Measurements from ENCODE around the gene PHLDA3. TPM values are rescaled to one million over a fixed set of nuclear protein-coding genes. Genes with fewer than 3 reads are reported as not detected.
"Not testable (repeated sequence)": the region's sequence is repeated elsewhere in the genome, so short reads cannot be mapped to it uniquely, and the experiment has no call there.

The PHLDA3 gene
- polyA plus RNA-seq, 3 donors from 2014 or later = 0.62 to 10.8 TPM; not detected in 1

- Mint-ChIP-seq H3K27ac (peak overlapping the region in 1 of 6 donors; percentile 53), H3K27me3 (ENCODE audit: low read depth in 3 of 3) (peaks cover 11 to 20% (median 15%) of the 10 kb centered on the region in 3 donors), H3K4me1 (peaks cover 7 to 27% of the 10 kb centered on the region in 2 donors), H3K9me3 (no peaks in the 10 kb centered on the region), H3K4me3 (no peak overlapping the region), H3K36me3 (no peaks in the 10 kb centered on the region)
- no peak for DNase-seq
Observed at GRCh38 chr1:201475915-201476669, 7.1 kb upstream of the PHLDA3 start.

- no peaks in the 10 kb centered on the region for H3K36me3 Mint-ChIP-seq
- H3K9me3 Mint-ChIP-seq = no peaks in the 10 kb centered on the region
- H3K4me1 Mint-ChIP-seq = peaks cover 2 to 21% of the 10 kb centered on the region in 2 donors
- DNase-seq = no peak
- no peak overlapping the region for H3K4me3 Mint-ChIP-seq
- H3K27ac Mint-ChIP-seq = no peak overlapping the region
- H3K27me3 Mint-ChIP-seq (ENCODE audit: low read depth in 3 of 3) = peaks cover 7 to 26% (median 14%) of the 10 kb centered on the region in 3 donors
Observed at GRCh38 chr1:201475130-201475529, 6.1 kb upstream of the PHLDA3 start.

GRCh38 chr1:201473296-201473695, 4.3 kb upstream of the PHLDA3 start:
- H3K27me3 Mint-ChIP-seq (ENCODE audit: low read depth in 3 of 3) = peaks cover 7 to 25% (median 14%) of the 10 kb centered on the region in 3 donors
- peaks cover 2 to 14% of the 10 kb centered on the region in 2 donors for H3K4me1 Mint-ChIP-seq
- no peak overlapping the region for H3K4me3 Mint-ChIP-seq
- no peak overlapping the region for H3K27ac Mint-ChIP-seq
- no peaks in the 10 kb centered on the region for H3K36me3 Mint-ChIP-seq
- no peaks in the 10 kb centered on the region for H3K9me3 Mint-ChIP-seq
- no peak for DNase-seq

- not testable (repeated sequence) for H3K27ac Mint-ChIP-seq, H3K9me3 Mint-ChIP-seq
Observed at GRCh38 chr1:201472321-201472720, 3.3 kb upstream of the PHLDA3 start.

GRCh38 chr1:201471772-201472171, 2.8 kb upstream of the PHLDA3 start:
- Mint-ChIP-seq H3K27ac (no peak overlapping the region), H3K4me1 (peaks cover 2 to 13% of the 10 kb centered on the region in 2 donors), H3K27me3 (ENCODE audit: low read depth in 3 of 3) (peaks cover 5 to 27% (median 14%) of the 10 kb centered on the region in 3 donors), H3K9me3 (no peaks in the 10 kb centered on the region), H3K4me3 (no peak overlapping the region), H3K36me3 (no peaks in the 10 kb centered on the region)
- no peak for DNase-seq

More at GRCh38 chr1:201472321-201472720, 3.3 kb upstream of the PHLDA3 start:
- not testable (repeated sequence) for H3K36me3 Mint-ChIP-seq, H3K4me3 Mint-ChIP-seq, DNase-seq
- Mint-ChIP-seq H3K4me1 (peaks cover 2 to 18% of the 10 kb centered on the region in 2 donors), H3K27me3 (ENCODE audit: low read depth in 3 of 3) (peaks cover 5 to 27% (median 14%) of the 10 kb centered on the region in 3 donors)

- DNase-seq = no peak
- H3K4me3 Mint-ChIP-seq = no peak overlapping the region
- H3K27me3 Mint-ChIP-seq (ENCODE audit: low read depth in 3 of 3) = peaks cover 2 to 27% (median 11%) of the 10 kb centered on the region in 3 donors
- H3K4me1 Mint-ChIP-seq = peaks cover 0 to 6% of the 10 kb centered on the region in 2 donors
- H3K36me3 Mint-ChIP-seq = no peaks in the 10 kb centered on the region
- no peak overlapping the region for H3K27ac Mint-ChIP-seq
- no peaks in the 10 kb centered on the region for H3K9me3 Mint-ChIP-seq
Observed at GRCh38 chr1:201470581-201470980, 1.6 kb upstream of the PHLDA3 start.

GRCh38 chr1:201469645-201470074, 672 bp upstream of the PHLDA3 start:
- DNase-seq = no peak
- Mint-ChIP-seq H3K27me3 (ENCODE audit: low read depth in 3 of 3) (peaks cover 2 to 24% (median 11%) of the 10 kb centered on the region in 3 donors), H3K9me3 (no peaks in the 10 kb centered on the region), H3K4me3 (peak overlapping the region in 3 of 5 donors; percentile 48 to 67 (median 65)), H3K36me3 (no peaks in the 10 kb centered on the region), H3K4me1 (peaks cover 0 to 6% of the 10 kb centered on the region in 2 donors), H3K27ac (no peak overlapping the region)

GRCh38 chr1:201468501-201468843, 516 bp downstream of the PHLDA3 start:
- H3K36me3 Mint-ChIP-seq = no peaks in the 10 kb centered on the region
- H3K4me3 Mint-ChIP-seq = peak overlapping the region in 2 of 5 donors; percentile 40 to 73
- H3K9me3 Mint-ChIP-seq = no peaks in the 10 kb centered on the region
- peaks cover 0 to 6% of the 10 kb centered on the region in 2 donors for H3K4me1 Mint-ChIP-seq
- DNase-seq = no peak
- H3K27ac Mint-ChIP-seq = no peak overlapping the region
- peaks cover 2 to 24% (median 11%) of the 10 kb centered on the region in 3 donors for H3K27me3 Mint-ChIP-seq (ENCODE audit: low read depth in 3 of 3)

GRCh38 chr1:201466492-201466891, 2.5 kb downstream of the PHLDA3 start:
- Mint-ChIP-seq H3K27me3 (ENCODE audit: low read depth in 3 of 3) (peaks cover 2 to 21% (median 9%) of the 10 kb centered on the region in 3 donors), H3K9me3 (no peaks in the 10 kb centered on the region), H3K4me1 (peaks cover 0 to 6% of the 10 kb centered on the region in 2 donors), H3K36me3 (no peaks in the 10 kb centered on the region), H3K27ac (no peak overlapping the region), H3K4me3 (no peak overlapping the region)
- DNase-seq = no peak

GRCh38 chr1:201465698-201466290, 3.2 kb downstream of the PHLDA3 start:
- Mint-ChIP-seq H3K27me3 (ENCODE audit: low read depth in 3 of 3) (peaks cover 0 to 17% (median 5%) of the 10 kb centered on the region in 3 donors), H3K9me3 (no peaks in the 10 kb centered on the region), H3K27ac (peak overlapping the region in 1 of 6 donors; percentile 64), H3K4me1 (peaks cover 0 to 6% of the 10 kb centered on the region in 2 donors), H3K4me3 (no peak overlapping the region), H3K36me3 (no peaks in the 10 kb centered on the region)
- no peak for DNase-seq

GRCh38 chr1:201463071-201463552, 5.9 kb downstream of the PHLDA3 start:
- Mint-ChIP-seq H3K9me3 (no peaks in the 10 kb centered on the region), H3K36me3 (no peaks in the 10 kb centered on the region), H3K4me3 (no peak overlapping the region), H3K27ac (no peak overlapping the region), H3K4me1 (peaks cover 0 to 6% of the 10 kb centered on the region in 2 donors), H3K27me3 (ENCODE audit: low read depth in 3 of 3) (peaks cover 0 to 4% (median 3%) of the 10 kb centered on the region in 3 donors)
- DNase-seq = no peak

- no peak for DNase-seq
- Mint-ChIP-seq H3K4me1 (peaks cover 0 to 4% of the 10 kb centered on the region in 2 donors), H3K9me3 (no peaks in the 10 kb centered on the region), H3K4me3 (no peak overlapping the region), H3K27ac (no peak overlapping the region), H3K36me3 (no peaks in the 10 kb centered on the region), H3K27me3 (ENCODE audit: low read depth in 3 of 3) (peaks cover 0 to 3% (median 2%) of the 10 kb centered on the region in 3 donors)
Observed at GRCh38 chr1:201461645-201462441, 7.1 kb downstream of the PHLDA3 start.

- no peak overlapping the region for H3K4me3 Mint-ChIP-seq
- DNase-seq = no peak
Observed at GRCh38 chr1:201460814-201461644, 8.0 kb downstream of the PHLDA3 start.

More at GRCh38 chr1:201460814-201461644, 8.0 kb downstream of the PHLDA3 start:
- Mint-ChIP-seq H3K4me1 (peaks cover 0 to 4% of the 10 kb centered on the region in 2 donors), H3K36me3 (no peaks in the 10 kb centered on the region), H3K9me3 (no peaks in the 10 kb centered on the region), H3K27ac (peak overlapping the region in 1 of 6 donors; percentile 8), H3K27me3 (ENCODE audit: low read depth in 3 of 3) (peaks cover 0 to 3% (median 2%) of the 10 kb centered on the region in 3 donors)
